Stimulated activated naive CD4-positive, alpha-beta T cell (primary cell): ENCODE measurements around the gene STAMBPL1.
"Not testable (repeated sequence)": the region's sequence is repeated elsewhere in the genome, so short reads cannot be mapped to it uniquely, and the experiment has no call there.

Experiments
- DNase-seq, 6 experiments: peaks; one replicate each; lab custom pipeline; 2025; lab: John Stamatoyannopoulos, UW

The STAMBPL1 gene

DNA sequence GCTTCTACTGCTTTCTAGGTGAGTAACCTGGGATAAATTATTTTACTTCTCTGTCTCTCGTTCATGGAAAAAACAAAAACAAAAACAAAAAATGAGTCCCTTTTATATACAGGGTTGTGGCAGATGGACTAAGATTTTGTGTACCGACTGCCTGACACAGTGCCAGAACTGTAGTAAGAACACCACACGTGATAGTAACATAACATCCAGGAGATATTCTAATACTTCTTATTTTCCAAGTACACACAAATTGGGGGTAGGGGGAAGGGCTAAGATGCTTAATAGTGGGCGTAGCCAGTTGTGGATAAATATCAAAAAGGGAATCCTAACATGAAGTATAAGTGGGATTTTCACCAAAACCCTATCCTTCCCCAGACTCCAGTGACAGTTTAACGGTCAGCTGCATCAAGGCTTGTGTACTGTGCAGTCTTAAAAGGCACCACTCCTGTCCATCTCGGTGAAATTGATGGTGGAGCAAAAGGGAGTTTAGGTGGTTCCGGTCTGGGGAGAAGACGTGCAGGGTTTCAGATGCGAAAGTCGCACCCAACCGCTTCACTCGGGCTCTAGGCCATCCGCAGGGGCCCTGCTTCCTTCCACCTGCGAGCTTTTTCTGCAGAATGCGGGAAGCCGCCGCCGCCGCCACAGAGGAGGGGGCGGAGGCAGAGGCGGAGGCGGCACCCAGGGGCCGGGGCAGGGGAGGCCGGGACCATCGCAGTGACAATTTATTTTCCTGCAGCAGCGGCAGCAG, at the start of gene STAMBPL1:
Gene STAMBPL1 (plus strand): TSS at position 712 of the 748 bp plus-strand sequence. CDS start 21,464 bp downstream, outside the sequence.
- peak; percentile 45 to 87 (median 71) for DNase-seq

DNA sequence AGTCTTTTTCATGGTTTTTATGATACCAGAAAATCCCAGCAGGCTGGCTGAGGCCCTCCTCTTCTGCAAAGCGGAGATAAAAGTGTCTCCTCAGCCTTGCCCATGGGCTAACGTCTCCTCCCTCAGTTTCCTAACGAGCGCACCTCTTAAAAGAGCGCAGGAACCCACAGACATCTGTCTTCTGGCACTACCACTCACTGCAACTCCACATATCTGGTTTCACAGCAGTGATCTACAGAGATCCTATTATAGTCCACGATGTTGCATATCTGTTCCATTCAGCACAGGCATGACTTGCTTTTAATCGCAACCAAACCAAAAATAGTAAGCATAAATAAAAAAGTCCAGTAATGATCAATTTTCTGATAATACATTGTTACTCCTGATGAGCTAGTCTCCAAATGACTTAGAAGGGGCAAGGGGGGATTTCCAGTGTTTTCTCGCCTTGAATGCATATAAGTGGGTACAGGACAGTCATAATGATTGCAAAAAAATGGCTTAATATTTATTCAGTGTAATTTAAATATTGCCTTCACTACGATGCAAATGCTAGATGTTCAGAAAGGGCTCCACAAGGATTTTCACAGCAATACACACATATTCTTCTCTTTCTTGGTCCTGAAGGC, 49.3 kb upstream of the STAMBPL1 start:
- no peak for DNase-seq

DNA sequence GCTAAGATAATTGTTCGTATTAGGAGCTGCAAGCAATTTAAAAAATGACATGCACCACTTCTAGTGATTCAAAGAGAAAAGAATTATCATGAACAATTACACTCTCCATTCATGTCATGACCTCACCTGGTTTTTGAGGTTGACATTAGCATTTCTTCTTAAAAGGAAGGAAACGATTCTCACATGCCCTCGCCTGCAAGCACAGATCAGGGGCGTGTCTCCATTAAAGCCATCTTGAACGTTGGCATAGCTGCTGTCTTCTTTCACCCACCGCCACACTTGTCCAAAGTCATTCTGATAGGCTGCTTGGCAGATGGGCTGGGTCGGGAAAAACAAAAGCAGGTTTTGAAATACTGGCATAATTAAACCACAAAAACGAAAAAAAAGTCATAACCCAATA, 48.3 kb upstream of the STAMBPL1 start:
- peak in 4 of 6 experiments; percentile 5 to 51 (median 32) for DNase-seq

DNA sequence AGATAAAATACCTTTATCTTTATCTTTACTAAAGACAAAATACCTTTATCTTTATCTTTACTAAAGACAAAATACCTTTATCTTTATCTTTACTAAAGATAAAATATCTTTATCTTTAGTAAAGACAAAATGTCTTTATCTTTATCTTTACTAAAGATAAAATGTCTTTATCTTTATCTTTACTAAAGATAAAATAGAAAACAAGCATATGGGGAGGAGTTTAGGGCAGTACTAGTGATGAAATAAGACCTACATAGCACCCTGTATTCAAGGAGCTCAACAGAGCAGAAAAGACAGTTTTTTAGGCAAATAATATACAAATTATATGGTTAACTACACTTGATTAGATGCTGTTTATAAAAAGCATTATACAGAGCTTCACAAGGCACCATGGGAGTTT, 47.7 kb upstream of the STAMBPL1 start:
- no peak for DNase-seq

DNA sequence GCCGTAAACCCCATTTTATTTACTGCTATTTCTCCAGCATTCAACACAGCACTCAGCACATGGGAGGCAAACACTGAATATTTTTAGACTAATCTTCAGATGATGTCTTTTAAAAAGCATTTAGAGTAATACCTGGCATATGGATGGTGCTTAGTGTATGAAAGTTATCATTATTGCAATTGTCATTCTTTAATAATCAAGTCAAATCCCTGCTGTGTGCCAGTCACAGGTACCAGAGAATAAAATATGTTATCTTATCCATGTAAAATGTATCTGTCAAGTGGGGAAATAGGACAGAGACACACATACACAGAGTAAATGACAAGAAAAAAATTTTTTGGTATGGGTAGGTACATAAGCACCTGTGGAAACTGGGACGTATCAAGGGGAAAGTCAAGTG, 46.9 kb upstream of the STAMBPL1 start:
- no peak for DNase-seq

DNA sequence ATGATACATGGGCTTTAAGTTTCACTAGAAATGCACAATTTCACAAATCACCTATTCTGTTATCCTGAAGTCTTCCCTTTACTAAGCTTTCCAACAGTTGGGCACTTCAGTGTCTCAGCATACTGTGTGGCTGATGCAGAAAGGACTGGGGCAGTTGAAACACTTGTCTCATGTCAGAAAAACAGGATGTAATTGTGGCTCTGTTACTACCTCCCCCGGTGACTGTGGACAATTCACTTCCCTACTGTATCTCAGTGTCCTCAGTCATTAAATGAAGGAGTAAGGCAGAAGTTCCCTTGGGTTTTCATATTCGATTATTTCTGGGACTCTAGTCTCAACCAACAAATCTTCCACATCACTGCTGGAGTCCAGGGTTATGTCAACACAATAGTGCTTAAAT, 46.3 kb upstream of the STAMBPL1 start:
- DNase-seq, result no peak

DNA sequence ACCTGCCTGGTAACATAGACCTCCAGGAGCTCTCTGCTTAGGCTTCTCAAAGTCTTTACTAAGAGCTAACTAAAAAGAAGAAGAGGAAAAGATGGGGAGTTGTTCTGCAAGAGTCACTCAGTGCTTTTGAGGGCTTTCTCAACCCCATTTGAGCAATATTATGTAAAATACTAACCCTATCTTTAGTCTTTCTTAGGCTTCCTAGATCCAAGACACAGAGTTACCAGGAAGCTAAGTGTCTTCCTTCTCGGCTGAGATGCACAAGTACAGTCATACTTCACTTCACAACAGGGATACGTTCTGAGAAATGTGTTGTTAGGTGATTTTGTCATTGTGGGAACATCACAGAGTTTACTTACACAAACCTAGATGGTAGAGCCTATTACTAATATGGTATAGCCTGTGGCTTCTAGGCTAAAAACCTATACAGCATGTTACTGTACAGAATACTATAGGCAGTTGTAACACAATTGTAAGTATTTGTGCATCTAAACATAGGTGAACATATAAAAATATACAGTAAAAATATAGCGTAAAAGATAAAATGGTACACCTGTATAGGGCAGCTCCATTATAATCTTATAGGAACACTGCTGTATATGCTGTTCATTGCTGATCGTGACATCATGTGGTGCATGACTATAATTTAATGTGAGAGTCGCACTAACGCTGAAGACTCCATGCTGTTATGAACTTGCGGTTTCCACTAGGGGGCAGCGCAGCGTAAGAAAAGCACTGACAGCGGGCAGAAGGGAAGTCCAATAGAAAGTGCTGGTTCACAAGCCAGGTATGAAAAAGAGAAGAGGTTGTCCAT, 44.7 kb upstream of the STAMBPL1 start:
- DNase-seq, result peak; percentile 66 to 84 (median 72)

DNA sequence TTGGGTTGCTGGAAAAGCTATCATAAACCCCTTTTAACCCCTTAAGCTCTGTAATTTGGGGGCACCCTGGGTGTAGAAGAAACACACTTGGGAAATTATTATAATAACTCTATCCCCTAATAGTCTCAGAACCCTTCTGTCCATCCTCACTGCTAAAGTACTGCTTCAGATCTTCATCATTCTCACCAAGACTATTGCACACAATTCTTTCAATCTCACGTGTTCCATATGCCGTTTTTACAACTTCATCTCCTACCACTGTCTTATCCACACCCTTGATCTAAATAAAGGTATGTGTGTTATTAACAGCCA, 44.2 kb upstream of the STAMBPL1 start:
- DNase-seq, result no peak

DNA sequence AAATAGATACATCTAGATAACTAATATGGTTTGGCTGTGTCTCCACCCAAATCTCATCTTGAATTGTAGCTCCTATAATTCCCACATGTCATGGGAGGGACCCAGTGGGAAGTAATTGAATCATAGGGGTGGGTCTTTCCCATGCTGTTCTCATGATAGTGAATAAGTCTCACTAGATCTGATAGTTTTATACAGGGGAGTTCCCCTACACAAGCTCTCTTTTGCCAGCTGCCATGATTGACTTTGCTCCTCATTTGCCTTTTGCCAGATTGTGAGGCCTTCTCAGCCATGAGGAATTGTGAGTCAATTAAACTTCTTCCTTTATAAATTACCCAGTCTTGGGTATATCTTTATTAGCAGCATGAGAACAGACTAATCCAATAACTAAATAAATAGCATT, 42.4 kb upstream of the STAMBPL1 start:
- DNase-seq, result not testable (repeated sequence)

DNA sequence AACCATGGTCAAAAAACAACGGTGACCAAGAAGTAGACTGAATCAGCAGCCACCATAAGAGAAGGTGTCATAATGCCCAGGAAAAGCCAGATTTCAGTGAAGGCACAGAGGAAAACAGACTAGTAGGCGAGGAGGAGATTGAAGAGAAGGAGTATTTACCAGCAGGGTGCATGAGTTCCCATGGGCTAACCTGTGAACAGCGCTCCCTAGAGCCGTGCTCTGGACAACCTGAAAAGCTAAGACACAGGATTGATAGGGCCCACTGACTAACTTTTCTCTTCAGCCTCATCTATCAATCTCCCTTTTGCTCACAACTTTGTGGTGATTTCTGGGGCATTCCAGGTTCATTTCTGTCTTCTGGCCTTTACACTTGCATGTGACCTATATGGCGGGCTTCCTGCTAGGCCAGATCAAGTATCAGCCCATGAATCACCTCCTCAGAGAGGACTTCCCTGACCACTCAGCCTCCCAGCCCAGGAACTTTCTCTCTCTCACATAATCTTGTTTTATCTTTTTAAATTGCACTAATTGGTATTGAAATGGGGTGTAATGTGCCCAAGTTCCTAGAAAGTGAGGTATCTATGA, 41.2 kb upstream of the STAMBPL1 start:
- DNase-seq, result no peak

DNA sequence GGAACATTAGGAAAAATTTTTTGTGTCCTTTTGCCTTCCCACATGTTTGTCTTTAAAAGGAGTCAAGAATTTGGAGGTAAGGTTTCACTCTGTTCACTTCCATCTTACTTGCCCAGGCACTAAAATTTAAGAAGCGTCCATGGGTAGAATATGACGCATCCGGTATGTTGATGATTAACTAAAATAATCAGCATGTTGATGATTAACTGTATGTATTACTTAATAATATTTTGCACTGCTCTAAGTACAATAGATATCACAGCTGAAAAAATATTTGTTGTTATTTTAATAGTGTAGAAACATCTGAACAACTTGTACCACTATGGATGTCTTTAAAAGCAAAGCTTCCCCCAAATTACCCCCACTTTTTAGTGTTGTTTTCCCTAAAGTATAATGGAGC, 39.9 kb upstream of the STAMBPL1 start:
- no peak for DNase-seq

DNA sequence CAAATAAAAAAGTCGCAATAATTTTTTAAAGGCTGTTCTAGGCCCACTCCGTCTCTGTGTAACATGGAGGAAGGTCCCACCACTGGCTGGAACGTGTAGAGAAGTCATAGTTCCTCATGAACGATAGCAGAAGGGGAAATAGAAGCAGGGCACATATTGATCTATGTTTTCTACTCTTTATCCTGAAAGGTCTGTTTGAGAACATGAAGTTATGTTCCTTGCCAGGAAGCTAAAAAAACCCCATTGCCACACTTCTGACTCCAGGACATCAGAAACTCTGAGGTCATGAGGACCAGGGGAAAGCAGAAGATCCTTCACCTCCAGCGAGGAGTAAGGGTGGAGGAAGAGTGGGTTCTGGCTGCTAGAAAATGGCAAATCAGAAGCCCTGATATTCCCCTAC, 39.2 kb upstream of the STAMBPL1 start:
- no peak for DNase-seq

DNA sequence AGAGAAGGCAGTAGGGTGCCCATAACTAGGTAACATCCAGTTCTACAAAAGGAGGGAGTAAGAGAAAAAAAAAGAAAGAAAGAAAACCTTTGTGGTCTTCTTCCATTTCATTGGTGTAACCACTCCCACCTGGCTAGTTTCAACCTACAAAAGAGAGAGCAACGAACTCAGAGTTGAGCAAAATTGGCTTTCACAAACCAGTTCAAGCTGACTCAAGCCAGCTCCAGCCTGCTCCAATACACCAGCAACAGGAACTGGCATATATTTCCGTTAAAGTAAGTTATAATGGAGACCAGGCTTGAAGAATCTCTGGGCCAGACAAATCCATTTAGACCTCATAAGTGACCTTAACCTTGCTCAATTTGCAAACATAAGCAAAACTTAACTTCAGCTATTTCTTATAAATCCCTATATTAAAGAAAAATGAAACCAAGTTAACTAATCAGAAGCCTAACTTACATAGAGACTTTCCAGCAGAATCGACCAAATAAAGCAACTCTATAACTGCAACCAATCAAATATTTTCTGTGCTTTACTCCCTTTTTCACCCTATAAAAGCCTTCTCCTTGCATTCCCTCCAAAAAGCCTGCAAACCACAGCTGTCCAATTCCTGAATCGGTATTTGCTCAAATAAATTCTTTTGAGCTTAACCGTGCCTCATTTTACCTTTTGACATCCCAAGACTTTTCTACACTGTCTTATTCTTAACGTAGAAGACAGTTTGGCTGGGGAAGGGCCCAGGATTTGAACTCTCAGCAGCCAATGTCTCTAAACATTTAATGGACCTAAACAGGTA, 38.5 kb upstream of the STAMBPL1 start:
- DNase-seq, result no peak

DNA sequence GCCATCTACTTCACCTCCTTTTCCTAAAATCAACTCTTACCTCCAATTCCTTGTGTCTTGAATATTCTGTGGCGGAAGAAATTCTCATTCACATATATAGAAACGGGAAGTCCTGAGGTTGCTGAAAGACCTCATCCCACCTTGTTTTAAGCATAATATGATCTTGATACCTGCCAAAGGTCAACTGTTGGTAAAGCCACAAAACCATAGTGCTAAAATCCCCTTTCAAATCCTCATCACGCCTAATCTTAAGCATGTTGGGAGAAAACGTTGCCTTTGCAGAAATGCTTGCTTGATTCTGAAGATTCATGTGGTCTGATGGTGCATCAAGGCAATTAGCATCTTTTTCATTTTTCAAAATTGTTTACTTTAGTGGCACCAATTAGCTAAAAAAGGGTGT, 36.9 kb upstream of the STAMBPL1 start:
- DNase-seq, result no peak

DNA sequence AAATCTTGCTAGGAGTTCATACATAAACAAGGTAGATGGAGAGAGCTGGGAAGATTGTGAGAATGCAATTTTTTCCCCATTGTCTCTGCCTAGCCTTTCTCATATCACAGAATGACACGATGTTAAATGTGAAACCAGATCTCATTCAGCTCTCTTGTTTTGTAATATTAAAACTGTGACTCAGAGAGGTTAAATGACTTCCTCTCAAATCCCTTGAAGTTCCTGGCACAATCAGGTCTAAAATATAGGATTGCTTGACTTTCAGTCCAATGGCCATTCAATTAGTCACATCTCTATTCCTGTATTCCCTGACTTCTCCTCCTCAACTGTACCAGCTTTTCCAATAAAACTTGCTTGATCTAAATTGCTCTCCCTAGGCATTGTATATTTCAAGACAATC, 31.5 kb upstream of the STAMBPL1 start:
- no peak for DNase-seq

DNA sequence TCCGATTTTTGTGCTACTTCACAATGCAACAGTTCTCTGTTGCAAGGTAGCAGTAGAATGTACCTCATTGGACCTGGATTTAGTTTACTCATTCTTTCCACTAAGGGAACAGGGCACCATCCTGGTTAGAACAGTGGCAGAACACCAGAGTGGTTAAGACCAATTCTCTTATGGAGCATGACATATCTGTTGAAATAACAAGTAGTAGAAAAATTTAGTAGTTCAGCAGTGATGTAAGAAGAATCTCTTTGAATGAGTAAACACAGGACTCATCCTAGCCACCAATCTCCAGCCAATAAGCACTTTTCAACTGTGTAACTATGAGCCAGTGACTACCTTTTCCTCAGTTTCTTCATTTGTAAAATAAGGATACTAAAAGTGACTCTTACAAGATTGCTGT, 30.8 kb upstream of the STAMBPL1 start:
- DNase-seq, result no peak

DNA sequence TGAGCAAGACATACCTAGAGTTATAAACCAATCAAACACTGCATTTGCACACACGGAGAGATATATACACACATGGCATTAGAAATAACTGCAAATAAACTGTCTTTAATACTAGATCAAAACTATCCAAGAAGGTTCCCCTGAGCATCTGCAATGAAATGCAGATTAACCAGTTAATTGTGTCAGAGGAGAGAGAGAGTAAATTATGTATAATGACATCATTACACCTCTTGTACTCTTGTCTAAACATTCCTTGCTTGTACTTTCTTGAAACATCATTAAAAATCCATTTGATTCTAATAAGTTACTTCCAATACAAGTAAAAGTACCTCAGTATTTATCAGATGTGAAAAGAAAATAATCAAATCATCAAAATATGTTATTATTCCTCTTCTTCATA, 29.3 kb upstream of the STAMBPL1 start:
- no peak for DNase-seq

DNA sequence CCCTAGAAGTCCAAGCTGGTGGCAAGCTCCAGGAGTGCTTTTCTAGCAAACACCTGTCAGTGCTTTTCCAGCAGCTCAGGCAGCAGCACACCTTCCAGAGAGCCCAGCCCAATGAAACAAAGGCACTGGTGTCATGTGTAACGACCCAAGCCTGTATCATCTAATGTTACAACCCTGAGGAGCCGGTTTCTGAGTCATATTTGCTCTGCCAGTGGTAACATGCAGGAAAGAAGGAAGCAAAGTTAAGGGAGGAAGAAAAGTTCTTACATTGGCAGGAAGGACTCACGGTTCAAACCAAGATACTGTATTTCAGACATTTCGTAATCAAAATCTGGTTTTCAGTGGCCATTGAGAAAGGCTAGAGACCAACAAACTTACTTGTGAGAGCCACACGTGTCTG, 28.3 kb upstream of the STAMBPL1 start, which contains the start of gene ANKRD22:
Gene ANKRD22 (minus strand): TSS at position 139 of the 400 bp plus-strand sequence. CDS start 237 bp downstream, outside the sequence.
- DNase-seq, result no peak

DNA sequence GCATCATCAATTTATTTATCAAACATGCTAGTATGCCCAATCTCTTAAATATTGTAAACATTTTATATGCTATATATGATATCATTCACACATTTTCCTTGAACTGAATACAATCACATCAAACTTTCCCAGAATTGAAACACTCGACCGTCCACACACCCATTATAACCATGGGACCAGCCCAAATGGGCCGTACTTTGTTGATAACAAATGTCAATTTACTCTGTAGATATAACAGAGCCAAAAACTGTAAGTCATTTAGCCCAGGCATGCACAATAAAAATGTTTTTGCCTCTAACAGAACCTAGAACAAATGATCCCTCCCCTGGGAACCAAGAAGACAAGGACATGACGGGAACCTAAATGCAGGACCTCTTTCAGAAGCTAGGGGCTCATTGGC, 27.7 kb upstream of the STAMBPL1 start:
- DNase-seq, result no peak

DNA sequence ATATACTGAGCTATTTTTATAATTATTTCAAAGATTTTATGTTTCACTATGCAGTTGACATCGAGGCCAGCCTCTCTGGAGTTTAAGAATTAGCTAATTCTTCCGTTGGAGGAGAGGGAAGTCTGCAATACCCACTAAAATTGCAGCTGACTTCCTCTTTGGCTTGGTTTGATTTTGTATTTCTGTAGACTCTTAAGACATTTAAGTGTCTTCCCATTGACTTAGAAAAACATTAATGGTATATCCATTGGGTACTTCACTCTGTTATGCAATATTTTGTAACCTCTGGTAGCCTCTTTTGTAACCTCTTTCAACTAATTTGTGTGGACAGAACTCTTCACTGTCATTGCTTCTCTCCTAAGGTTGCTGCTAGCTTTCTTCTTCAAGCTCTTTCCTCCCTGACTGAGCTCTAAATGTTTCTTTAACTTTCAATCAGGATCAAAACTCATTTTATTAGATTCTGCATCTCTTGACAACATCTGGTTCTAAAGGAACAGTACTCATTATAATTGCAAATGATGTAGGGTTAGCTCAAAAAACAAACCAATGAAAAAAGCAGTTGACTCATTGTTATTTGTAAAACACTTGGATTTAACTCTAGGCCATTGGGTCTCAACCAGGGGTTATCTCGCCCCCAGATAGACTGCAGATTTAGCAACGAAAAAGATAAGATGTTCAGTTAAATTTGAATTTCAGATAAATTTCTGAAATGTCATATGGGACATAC, 26.7 kb upstream of the STAMBPL1 start:
- DNase-seq, result no peak

DNA sequence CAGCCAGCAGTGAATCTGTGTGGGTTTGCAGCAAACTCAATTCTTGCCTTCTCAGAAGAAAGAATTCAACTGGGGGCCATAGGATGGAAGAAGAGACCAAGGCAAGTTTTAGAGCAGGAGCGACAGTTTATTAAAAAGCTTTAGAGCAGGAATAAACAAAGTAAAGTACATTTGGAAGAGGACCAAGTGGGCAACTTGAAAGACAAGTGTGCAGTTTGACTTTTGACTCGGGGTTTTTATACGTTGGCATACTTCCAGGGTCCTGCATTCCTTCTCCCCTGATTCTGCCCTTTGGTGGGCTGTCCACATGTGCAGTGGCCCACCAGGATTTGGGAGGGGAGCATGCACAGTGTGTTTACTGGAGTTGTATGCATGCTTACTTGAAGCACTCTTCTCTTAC, 25.4 kb upstream of the STAMBPL1 start:
- DNase-seq, result no peak
